Panc1 (cell line): ENCODE measurements around the gene EXT2. TPM values are rescaled to one million over a fixed set of nuclear protein-coding genes. Genes with fewer than 3 reads are reported as not detected.

Experiments
- ATAC-seq: fragments of 200-7000 bp; cut with Tn5 transposase; 2 replicates; pipeline ENCODE4 v1.9.1; 2020; ENCODE audit warnings: mild to moderate bottlenecking, moderate library complexity
- BruUV-seq: library from RNA; stranded (reverse); fragments of 400-500 nt; replicated peaks from 2 replicates; lab custom pipeline; 2021; lab: Mats Ljungman, UMichigan
- CTCF ChIA-PET: fragments of 300-600 bp; sonication (Branson Sonifier 250); formaldehyde crosslinking; loops from one replicate; lab custom pipeline; 2022; ENCODE audit warnings: antibody characterized with exemption; lab: Charles Lee
- POLR2A ChIA-PET: fragments of 300-600 bp; sonication (Branson Sonifier 250); formaldehyde crosslinking; loops from one replicate; lab custom pipeline; 2022; ENCODE audit warnings: antibody characterized with exemption; lab: Charles Lee
- DNase-seq: peaks from one replicate; pipeline ENCODE4 v3.0.0-alpha.2; 2010; ENCODE audit warnings: low read depth, low spot score
- H3K27ac ChIP-seq: 2 replicates; pipeline ENCODE4 v1.5.1; 2011; ENCODE audit warnings: mild to moderate bottlenecking, low read length, inconsistent platforms
- H3K27me3 ChIP-seq: fragments of 200-500 bp; sonication (Bioruptor generic); 2 replicates; pipeline ENCODE4 v1.6.0; 2014; ENCODE audit warnings: low read length, inconsistent platforms; ENCODE audit not compliant: control insufficient read depth, insufficient read depth
- H3K36me3 ChIP-seq: fragments of 200-500 bp; sonication (Bioruptor generic); 2 replicates; pipeline ENCODE4 v1.5.1; 2014; ENCODE audit warnings: inconsistent platforms, mild to moderate bottlenecking, low read length, moderate library complexity; ENCODE audit not compliant: control insufficient read depth, insufficient read depth
- H3K4me1 ChIP-seq: 2 replicates; pipeline ENCODE4 v1.5.1; 2011; ENCODE audit warnings: inconsistent platforms, mild to moderate bottlenecking, low read length, moderate library complexity; ENCODE audit not compliant: control insufficient read depth, insufficient read depth
- H3K4me3 ChIP-seq, 2 experiments: 2 replicates each; pipeline ENCODE4 v1.5.1; 2011 to 2012; ENCODE audit warnings: low read depth in 2 of 2, low read length in 2 of 2, mild to moderate bottlenecking in 2 of 2, inconsistent platforms in 1 of 2, moderate library complexity in 1 of 2
- H3K9me3 ChIP-seq: fragments of 200-500 bp; sonication (Bioruptor generic); 2 replicates; pipeline ENCODE4 v1.5.1; 2014; ENCODE audit warnings: low read depth, mild to moderate bottlenecking, inconsistent platforms, low read length, moderate library complexity; ENCODE audit not compliant: control insufficient read depth, insufficient read depth
- POLR2AphosphoS5 ChIP-seq: IDR thresholded peaks from 2 replicates; pipeline ENCODE4 v1.6.1; 2012; ENCODE audit warnings: mild to moderate bottlenecking, low read depth, low read length, moderate library complexity
- SIN3A ChIP-seq: IDR thresholded peaks from 2 replicates; pipeline ENCODE4 v1.6.1; 2012; ENCODE audit warnings: low read depth, mild to moderate bottlenecking, low read length, moderate library complexity, borderline replicate concordance; ENCODE audit not compliant: insufficient read depth
- TCF7L2 ChIP-seq: IDR thresholded peaks from 2 replicates; pipeline ENCODE4 v1.6.1; 2011; ENCODE audit warnings: mild to moderate bottlenecking, low read depth, low read length, inconsistent platforms
- in situ Hi-C: cut with HindIII; loops from 2 replicates; pipeline ENCODE4 v1.10.0; 2016; ENCODE audit warnings: low sequenced_read_pairs, low pct_unique_long_range_greater_than_20kb
- intact Hi-C: fragments of 100-400 bp; cut with micrococcal nuclease; formaldehyde crosslinking; loops from one replicate; pipeline ENCODE4 v1.10.0; 2022; ENCODE audit not compliant: unreplicated experiment
- total RNA-seq: library from RNA; stranded (reverse); gene quantifications from one replicate; pipeline ENCODE4 v1.2.1, GENCODE V29; 2021; ENCODE audit not compliant: unreplicated experiment
- TF ChIP-seq, protein P1 (sequence below), 2 experiments: IDR thresholded peaks; 2 replicates each; pipeline ENCODE4 v1.6.1; 2011 to 2012; ENCODE audit warnings: low read depth in 2 of 2, control low read depth in 1 of 2, low read length in 1 of 2, mild to moderate bottlenecking in 1 of 2, moderate library complexity in 1 of 2; ENCODE audit not compliant: insufficient read depth in 1 of 2
- TF ChIP-seq, protein P2 (sequence below): fragments of 450-650 bp; IDR thresholded peaks from 2 replicates; pipeline ENCODE4 v1.5.1; 2017; ENCODE audit warnings: mild to moderate bottlenecking

The EXT2 gene
- total RNA-seq, 1 experiment from 2014 or later = 57.5 TPM

DNA sequence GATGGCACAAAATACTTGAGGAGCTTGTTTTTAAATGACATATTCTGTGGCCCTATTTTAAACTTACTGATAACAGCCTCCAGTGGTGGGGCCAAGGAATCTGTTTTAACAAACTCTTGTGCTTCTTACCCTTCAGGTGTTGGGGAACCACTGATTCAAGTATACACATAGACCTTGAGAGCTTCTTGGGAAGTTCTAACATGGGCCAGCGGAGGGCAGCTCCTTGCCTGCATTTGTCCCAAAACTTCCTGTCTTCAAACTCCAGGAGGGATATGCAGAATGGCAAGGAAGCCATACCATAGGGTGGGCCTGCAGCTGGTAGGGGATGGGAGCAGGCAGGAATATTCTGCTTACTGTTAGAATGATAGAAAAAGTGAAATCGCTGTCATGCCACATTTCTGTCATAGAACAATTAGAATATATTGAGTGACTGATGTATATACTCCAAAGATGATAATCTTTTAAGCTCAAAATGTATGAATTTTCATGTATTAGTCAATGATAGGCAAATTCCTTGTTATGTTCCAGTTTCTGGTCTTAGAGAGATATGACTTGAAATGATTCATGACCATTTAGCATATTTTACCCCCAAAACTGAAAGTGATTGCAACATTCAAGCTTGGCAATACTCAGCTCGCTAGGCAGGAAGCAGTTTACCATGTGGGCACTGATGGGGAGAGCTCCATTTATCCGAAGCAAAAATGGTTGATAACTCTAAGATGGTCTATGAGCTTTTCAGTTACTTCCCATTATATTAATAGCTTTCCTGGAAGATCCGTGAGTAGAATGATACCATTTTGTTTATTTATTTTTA lies 9.2 kb downstream of the EXT2 start:
- ATAC-seq (no peak), DNase-seq (no peak)
- CTCF ChIA-PET = interaction anchor here (0.7 to 2.1 kb wide), 5 partner anchors 9 to 213 kb away, joined by 3 to 14 read pairs (median 4); partner anchors contain the start of gene EXT2
- no peaks in the 10 kb centered on the region for H3K27me3 ChIP-seq
- intact Hi-C loops = no loop called here
- in situ Hi-C loops = no loop called here
- no peaks in the 10 kb centered on the region for H3K4me1 ChIP-seq
- H3K36me3 ChIP-seq = no peaks in the 10 kb centered on the region
- POLR2A ChIA-PET = no interaction called here
- H3K27ac ChIP-seq = no peak overlapping the region
- H3K9me3 ChIP-seq = no peaks in the 10 kb centered on the region
- BruUV-seq = no TSS peak
- no peak overlapping the region for H3K4me3 ChIP-seq
- TF ChIP-seq, protein P1, sequence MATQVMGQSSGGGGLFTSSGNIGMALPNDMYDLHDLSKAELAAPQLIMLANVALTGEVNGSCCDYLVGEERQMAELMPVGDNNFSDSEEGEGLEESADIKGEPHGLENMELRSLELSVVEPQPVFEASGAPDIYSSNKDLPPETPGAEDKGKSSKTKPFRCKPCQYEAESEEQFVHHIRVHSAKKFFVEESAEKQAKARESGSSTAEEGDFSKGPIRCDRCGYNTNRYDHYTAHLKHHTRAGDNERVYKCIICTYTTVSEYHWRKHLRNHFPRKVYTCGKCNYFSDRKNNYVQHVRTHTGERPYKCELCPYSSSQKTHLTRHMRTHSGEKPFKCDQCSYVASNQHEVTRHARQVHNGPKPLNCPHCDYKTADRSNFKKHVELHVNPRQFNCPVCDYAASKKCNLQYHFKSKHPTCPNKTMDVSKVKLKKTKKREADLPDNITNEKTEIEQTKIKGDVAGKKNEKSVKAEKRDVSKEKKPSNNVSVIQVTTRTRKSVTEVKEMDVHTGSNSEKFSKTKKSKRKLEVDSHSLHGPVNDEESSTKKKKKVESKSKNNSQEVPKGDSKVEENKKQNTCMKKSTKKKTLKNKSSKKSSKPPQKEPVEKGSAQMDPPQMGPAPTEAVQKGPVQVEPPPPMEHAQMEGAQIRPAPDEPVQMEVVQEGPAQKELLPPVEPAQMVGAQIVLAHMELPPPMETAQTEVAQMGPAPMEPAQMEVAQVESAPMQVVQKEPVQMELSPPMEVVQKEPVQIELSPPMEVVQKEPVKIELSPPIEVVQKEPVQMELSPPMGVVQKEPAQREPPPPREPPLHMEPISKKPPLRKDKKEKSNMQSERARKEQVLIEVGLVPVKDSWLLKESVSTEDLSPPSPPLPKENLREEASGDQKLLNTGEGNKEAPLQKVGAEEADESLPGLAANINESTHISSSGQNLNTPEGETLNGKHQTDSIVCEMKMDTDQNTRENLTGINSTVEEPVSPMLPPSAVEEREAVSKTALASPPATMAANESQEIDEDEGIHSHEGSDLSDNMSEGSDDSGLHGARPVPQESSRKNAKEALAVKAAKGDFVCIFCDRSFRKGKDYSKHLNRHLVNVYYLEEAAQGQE (IDR thresholded peaks at IDR 0.05; ENCODE audit: insufficient read depth in 1 of 2, low read depth in 2 of 2, low read length in 1 of 2) = no peak
- TF ChIP-seq TCF7L2 (no peak), SIN3A (no peak), POLR2AphosphoS5 (no peak)
- TF ChIP-seq, protein P2, sequence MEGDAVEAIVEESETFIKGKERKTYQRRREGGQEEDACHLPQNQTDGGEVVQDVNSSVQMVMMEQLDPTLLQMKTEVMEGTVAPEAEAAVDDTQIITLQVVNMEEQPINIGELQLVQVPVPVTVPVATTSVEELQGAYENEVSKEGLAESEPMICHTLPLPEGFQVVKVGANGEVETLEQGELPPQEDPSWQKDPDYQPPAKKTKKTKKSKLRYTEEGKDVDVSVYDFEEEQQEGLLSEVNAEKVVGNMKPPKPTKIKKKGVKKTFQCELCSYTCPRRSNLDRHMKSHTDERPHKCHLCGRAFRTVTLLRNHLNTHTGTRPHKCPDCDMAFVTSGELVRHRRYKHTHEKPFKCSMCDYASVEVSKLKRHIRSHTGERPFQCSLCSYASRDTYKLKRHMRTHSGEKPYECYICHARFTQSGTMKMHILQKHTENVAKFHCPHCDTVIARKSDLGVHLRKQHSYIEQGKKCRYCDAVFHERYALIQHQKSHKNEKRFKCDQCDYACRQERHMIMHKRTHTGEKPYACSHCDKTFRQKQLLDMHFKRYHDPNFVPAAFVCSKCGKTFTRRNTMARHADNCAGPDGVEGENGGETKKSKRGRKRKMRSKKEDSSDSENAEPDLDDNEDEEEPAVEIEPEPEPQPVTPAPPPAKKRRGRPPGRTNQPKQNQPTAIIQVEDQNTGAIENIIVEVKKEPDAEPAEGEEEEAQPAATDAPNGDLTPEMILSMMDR = peak; percentile 25

- no peak for DNase-seq
- Histone ChIP-seq H3K27me3 (no peaks in the 10 kb centered on the region), H3K36me3 (no peaks in the 10 kb centered on the region), H3K27ac (no peak overlapping the region), H3K4me1 (no peaks in the 10 kb centered on the region), H3K9me3 (no peaks in the 10 kb centered on the region), H3K4me3 (no peak overlapping the region)
- ChIA-PET POLR2A (no interaction called here), CTCF (no interaction called here)
- TF ChIP-seq SIN3A = no peak
- TF ChIP-seq TCF7L2 = no peak
- intact Hi-C loops = no loop called here
- ATAC-seq = no peak
- BruUV-seq = no TSS peak
- in situ Hi-C loops = no loop called here
Measured at GRCh38 chr11:44108260-44108659, 12.8 kb downstream of the EXT2 start.

- no peaks in the 10 kb centered on the region for H3K27me3 ChIP-seq
- no peak overlapping the region for H3K4me3 ChIP-seq
- BruUV-seq = no TSS peak
- no peak overlapping the region for H3K27ac ChIP-seq
- in situ Hi-C loops = no loop called here
- ChIA-PET CTCF (no interaction called here), POLR2A (no interaction called here)
- H3K36me3 ChIP-seq = no peaks in the 10 kb centered on the region
- no peaks in the 10 kb centered on the region for H3K9me3 ChIP-seq
- intact Hi-C loops = no loop called here
- peak; percentile 90 for ATAC-seq
- H3K4me1 ChIP-seq = no peaks in the 10 kb centered on the region
- TF ChIP-seq SIN3A = no peak
- TF ChIP-seq, protein P2 = peak; percentile 90
- DNase-seq = no peak
Measured at GRCh38 chr11:44110231-44110679, 14.8 kb downstream of the EXT2 start.
